Measurements from ENCODE around the gene EFHC2. TPM values are rescaled to one million over a fixed set of nuclear protein-coding genes. Genes with fewer than 3 reads are reported as not detected.

EFHC2 gene
- total RNA-seq, 1 donor from 2014 or later, result 3.2 TPM

DNA sequence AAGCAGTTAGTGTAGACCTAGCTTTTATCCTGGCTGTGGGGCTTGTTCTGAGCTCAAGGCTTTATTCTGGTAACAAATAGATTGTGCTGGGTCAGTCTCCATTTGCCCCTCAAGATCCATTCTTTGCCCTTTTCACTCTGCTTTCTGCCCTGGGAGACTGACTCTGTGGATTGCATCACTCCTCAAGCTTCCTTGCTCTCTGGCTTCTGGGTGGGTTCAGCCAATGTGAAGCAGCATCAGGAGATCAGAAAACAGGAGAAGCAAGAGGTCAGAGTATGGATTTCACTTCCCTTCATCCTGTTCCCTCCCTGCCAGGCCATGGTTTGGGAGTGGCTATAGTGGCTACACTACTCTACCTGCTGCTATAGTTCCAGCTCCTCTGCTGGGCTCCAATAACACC is 186.2 kb downstream of the EFHC2 start:
- intact Hi-C loops (cut with DNase I), result no loop called here
- peaks cover 5% of the 10 kb centered on the region for H3K27me3 ChIP-seq
- no peaks in the 10 kb centered on the region for H3K36me3 ChIP-seq
- TF ChIP-seq, protein P1, sequence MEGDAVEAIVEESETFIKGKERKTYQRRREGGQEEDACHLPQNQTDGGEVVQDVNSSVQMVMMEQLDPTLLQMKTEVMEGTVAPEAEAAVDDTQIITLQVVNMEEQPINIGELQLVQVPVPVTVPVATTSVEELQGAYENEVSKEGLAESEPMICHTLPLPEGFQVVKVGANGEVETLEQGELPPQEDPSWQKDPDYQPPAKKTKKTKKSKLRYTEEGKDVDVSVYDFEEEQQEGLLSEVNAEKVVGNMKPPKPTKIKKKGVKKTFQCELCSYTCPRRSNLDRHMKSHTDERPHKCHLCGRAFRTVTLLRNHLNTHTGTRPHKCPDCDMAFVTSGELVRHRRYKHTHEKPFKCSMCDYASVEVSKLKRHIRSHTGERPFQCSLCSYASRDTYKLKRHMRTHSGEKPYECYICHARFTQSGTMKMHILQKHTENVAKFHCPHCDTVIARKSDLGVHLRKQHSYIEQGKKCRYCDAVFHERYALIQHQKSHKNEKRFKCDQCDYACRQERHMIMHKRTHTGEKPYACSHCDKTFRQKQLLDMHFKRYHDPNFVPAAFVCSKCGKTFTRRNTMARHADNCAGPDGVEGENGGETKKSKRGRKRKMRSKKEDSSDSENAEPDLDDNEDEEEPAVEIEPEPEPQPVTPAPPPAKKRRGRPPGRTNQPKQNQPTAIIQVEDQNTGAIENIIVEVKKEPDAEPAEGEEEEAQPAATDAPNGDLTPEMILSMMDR (IDR thresholded peaks at IDR 0.05), result no peak
- no peak for TF ChIP-seq POLR2A (IDR thresholded peaks at IDR 0.05)
- no peak for TF ChIP-seq POLR2AphosphoS5 (IDR thresholded peaks at IDR 0.05; ENCODE audit: insufficient read depth in 1 of 2, low read depth in 1 of 2)
- H3K4me3 ChIP-seq, result no peak overlapping the region
- peak overlapping the region; percentile 39 for H3K27ac ChIP-seq
- no peaks in the 10 kb centered on the region for H3K4me1 ChIP-seq
- no peak for DNase-seq (ENCODE audit: extremely low spot score in 2 of 2)
- no peaks in the 10 kb centered on the region for H3K9me3 ChIP-seq

DNA sequence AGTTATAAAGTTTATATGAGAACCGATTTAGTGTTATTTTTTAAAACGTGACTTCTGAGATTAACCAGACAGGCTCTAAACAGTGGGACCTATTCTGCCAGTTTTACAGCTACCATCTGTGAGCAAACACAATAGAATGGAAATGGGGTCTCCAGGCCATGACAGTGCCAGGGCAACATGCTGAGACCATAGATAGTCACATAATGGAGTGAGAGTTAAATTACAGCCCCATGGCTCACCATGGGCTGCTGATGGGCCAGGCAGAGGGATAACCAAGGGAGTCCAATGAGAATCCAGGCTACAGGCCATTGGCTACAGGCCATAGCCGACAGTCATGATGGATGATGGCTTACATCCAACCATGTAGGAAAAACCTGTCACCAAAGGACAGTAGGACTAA is 186.7 kb downstream of the EFHC2 start:
- Histone ChIP-seq H3K36me3 (no peaks in the 10 kb centered on the region), H3K4me3 (no peak overlapping the region), H3K4me1 (no peaks in the 10 kb centered on the region), H3K27me3 (peaks cover 5% of the 10 kb centered on the region), H3K9me3 (no peaks in the 10 kb centered on the region), H3K27ac (peak overlapping the region; percentile 39)
- TF ChIP-seq POLR2A (IDR thresholded peaks at IDR 0.05) (no peak), POLR2AphosphoS5 (IDR thresholded peaks at IDR 0.05; ENCODE audit: insufficient read depth in 1 of 2, low read depth in 1 of 2) (no peak)
- intact Hi-C loops (cut with DNase I), result no loop called here
- no peak for DNase-seq (ENCODE audit: extremely low spot score in 2 of 2)

GRCh38 chrX:44155126-44155525 is 188.3 kb downstream of the EFHC2 start:
- Histone ChIP-seq H3K27me3 (peaks cover 5% of the 10 kb centered on the region), H3K9me3 (no peaks in the 10 kb centered on the region), H3K36me3 (no peaks in the 10 kb centered on the region), H3K4me3 (no peak overlapping the region), H3K27ac (no peak overlapping the region), H3K4me1 (no peaks in the 10 kb centered on the region)
- intact Hi-C loops (cut with DNase I), result no loop called here
- TF ChIP-seq POLR2A (IDR thresholded peaks at IDR 0.05), result no peak
- TF ChIP-seq, protein P1 (IDR thresholded peaks at IDR 0.05), result no peak
- no peak for TF ChIP-seq POLR2AphosphoS5 (IDR thresholded peaks at IDR 0.05; ENCODE audit: insufficient read depth in 1 of 2, low read depth in 1 of 2)
- no peak for DNase-seq (ENCODE audit: extremely low spot score in 2 of 2)

- Histone ChIP-seq H3K27ac (no peak overlapping the region), H3K27me3 (peaks cover 5% of the 10 kb centered on the region), H3K9me3 (no peaks in the 10 kb centered on the region), H3K36me3 (no peaks in the 10 kb centered on the region), H3K4me3 (no peak overlapping the region), H3K4me1 (no peaks in the 10 kb centered on the region)
- peak in 1 of 2 donors; percentile 25 for TF ChIP-seq POLR2AphosphoS5 (IDR thresholded peaks at IDR 0.05; ENCODE audit: insufficient read depth in 1 of 2, low read depth in 1 of 2)
- no peak for TF ChIP-seq POLR2A (IDR thresholded peaks at IDR 0.05)
- intact Hi-C loops (cut with DNase I), result no loop called here
- no peak for DNase-seq (ENCODE audit: extremely low spot score in 2 of 2)
These were observed 190.6 kb downstream of the EFHC2 start for GRCh38 chrX:44152852-44153251.

DNA sequence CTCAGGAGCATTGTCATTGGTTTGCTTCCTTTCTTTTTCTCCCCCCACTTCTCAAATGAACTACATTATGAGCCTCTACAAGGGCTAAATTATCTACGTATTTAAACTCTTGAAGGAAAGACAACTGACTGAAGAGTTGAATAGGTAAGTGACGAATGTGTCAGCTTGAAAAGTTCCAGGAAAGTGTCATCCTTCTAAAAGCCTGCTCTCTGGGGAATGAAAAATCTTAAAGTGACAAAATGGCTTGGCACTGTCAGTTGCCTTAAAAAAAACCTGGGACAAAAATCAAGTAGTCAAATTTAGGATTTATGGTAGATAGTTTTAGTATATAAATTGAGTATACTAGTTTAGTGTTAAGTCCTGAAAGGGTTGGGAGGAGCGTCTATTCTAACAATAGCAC is 196.3 kb downstream of the EFHC2 start:
- TF ChIP-seq POLR2AphosphoS5 (IDR thresholded peaks at IDR 0.05; ENCODE audit: insufficient read depth in 1 of 2, low read depth in 1 of 2) (no peak), POLR2A (IDR thresholded peaks at IDR 0.05) (no peak)
- TF ChIP-seq, protein P1 (IDR thresholded peaks at IDR 0.05), result no peak
- no peaks in the 10 kb centered on the region for H3K36me3 ChIP-seq

GRCh38 chrX:44144177-44144945 is 199.1 kb downstream of the EFHC2 start:
- DNase-seq (ENCODE audit: extremely low spot score in 2 of 2), result no peak
- TF ChIP-seq, protein P1 (IDR thresholded peaks at IDR 0.05), result no peak
- no peak for TF ChIP-seq POLR2A (IDR thresholded peaks at IDR 0.05)
- no peak for TF ChIP-seq POLR2AphosphoS5 (IDR thresholded peaks at IDR 0.05; ENCODE audit: insufficient read depth in 1 of 2, low read depth in 1 of 2)
- no peak overlapping the region for H3K27ac ChIP-seq
- no peak overlapping the region for H3K4me3 ChIP-seq
- no peaks in the 10 kb centered on the region for H3K9me3 ChIP-seq
- H3K27me3 ChIP-seq, result no peaks in the 10 kb centered on the region
- intact Hi-C loops (cut with DNase I), result loop anchor here (5.0 kb wide), 1 partner anchor 1627 kb away; no protein-coding TSS in a partner anchor
- no peaks in the 10 kb centered on the region for H3K36me3 ChIP-seq
- no peaks in the 10 kb centered on the region for H3K4me1 ChIP-seq

More for the DNA sequence above, 196.3 kb downstream of the EFHC2 start:
- H3K4me3 ChIP-seq, result no peak overlapping the region
- no peak overlapping the region for H3K27ac ChIP-seq
- no peaks in the 10 kb centered on the region for H3K27me3 ChIP-seq
- no peak for DNase-seq (ENCODE audit: extremely low spot score in 2 of 2)
- no peaks in the 10 kb centered on the region for H3K9me3 ChIP-seq
- H3K4me1 ChIP-seq, result no peaks in the 10 kb centered on the region
- intact Hi-C loops (cut with DNase I), result no loop called here

Data from vagina (tissue), 2 donors.